ENCODE results near the gene ENOX1. TPM values are rescaled to one million over a fixed set of nuclear protein-coding genes. Genes with fewer than 3 reads are reported as not detected.

ENOX1 gene
- polyA plus RNA-seq, 2 of the 4 experiments (the other 2 are of a cell fraction): 0.28 to 0.41 TPM

DNA sequence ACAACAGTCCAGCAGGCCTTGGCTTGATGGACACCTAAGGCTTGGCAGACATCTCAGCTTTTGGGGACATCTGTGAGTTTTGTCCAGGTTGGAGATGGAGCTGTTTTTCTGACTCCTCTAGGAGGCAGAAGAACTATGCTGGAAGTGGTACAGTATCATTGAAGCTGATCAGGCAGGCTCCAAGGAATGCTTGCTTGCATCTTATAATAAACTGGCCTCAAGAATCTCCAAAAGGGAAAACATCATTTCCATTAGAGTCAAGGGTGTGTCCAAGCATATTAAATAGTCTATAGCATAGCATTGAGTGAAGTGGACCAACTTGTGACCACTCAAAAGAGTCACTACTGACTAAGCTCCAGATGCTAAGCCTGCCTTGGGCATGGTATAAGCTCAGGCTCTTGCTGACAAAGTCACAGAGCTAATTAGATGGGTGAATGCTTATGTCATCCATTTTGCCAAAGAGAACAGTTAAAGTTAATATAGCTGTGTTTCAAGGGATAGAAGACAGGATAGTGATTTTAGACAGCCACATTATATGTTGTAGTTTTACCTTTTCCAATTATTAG is 547.4 kb downstream of the ENOX1 start (continued):
- TF ChIP-seq ZC3H11A (IDR thresholded peaks at IDR 0.05) (no peak), KDM5A (IDR thresholded peaks at IDR 0.05) (no peak), RARB (CRISPR knock-in tag; IDR thresholded peaks at IDR 0.05) (no peak)

DNA sequence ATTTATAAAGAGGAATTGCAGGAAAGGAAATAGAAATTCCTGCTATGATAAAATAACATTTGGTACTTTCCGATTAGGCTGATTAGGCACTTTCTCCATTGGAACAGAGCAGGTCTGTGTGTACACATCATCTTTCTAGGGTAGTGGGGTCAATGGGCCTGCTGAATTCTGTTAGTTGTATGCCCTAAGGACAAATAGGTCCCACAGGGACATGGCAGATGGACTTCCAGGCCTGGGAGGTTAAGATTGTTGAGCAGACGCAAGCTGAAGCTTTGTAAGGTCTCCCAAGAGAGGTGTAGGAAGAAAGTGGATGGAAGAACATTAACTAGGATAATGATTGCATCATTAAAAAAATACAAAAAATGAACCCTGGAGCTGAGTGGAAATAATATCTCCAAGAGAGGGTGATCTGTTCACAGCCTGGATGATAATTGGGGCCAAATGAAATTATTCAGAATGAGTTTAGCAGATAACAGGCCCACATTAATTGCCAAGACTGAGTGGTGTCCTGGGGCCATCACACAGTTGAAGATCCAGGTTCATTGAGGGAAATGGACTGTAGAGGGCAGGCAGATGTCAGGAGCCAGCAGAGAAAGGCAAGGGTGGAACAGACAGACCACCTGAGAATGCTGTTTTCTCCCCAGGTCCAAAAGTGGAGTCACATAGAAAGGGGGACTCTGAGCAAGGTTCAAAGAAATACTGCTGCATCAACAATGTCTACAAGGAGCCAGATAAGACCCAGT is 548.3 kb downstream of the ENOX1 start:
- TF ChIP-seq HOXB5 (CRISPR knock-in tag; IDR thresholded peaks at IDR 0.05): no peak
- no peak for TF ChIP-seq ZFP36 (IDR thresholded peaks at IDR 0.05; ENCODE audit: borderline replicate concordance, partially characterized antibody)
- no peak for TF ChIP-seq CHD4 (IDR thresholded peaks at IDR 0.05; ENCODE audit: borderline replicate concordance)
- TF ChIP-seq GATA3 (IDR thresholded peaks at IDR 0.05; ENCODE audit: borderline replicate concordance): no peak
- CTCF ChIA-PET: no interaction called here
- no peaks in the 10 kb centered on the region for H3K4me1 ChIP-seq
- H3K9me3 ChIP-seq: no peaks in the 10 kb centered on the region
- no peak for ATAC-seq
- H3K4me2 ChIP-seq: no peak overlapping the region
- POLR2A ChIA-PET: no interaction called here
- no peak for FAIRE-seq
- no peak overlapping the region for H3K4me3 ChIP-seq
- 81% methylated on average over 2 of the region's 2 CpGs for WGBS (ENCODE audit: missing lambda C conversion rate)
- DNase-seq (ENCODE audit: low read depth in 1 of 2, low spot score in 1 of 2): no peak
- no peak overlapping the region for H3K27ac ChIP-seq

DNA sequence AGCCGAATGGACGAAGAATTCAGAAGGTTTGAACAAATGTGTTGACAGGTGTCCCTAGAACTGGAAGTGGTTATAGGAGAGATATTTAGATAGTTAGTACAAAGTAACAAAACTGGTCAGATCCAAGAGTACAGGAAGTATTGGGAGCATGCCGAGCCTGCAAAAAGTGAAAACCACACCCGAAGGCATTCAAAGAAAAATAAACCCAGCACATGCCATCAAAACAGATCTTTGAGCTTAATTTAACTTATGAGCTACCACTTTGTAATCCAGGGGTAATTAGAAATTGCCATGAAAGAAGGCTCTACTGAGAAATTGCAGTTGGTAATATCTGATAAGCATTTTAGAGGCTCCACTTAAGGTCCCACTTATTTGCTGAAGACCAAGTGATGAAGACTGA is 549.2 kb downstream of the ENOX1 start:
- ATAC-seq (no peak), FAIRE-seq (no peak), DNase-seq (ENCODE audit: low read depth in 1 of 2, low spot score in 1 of 2) (no peak)
- Histone ChIP-seq H3K4me2 (no peak overlapping the region), H3K4me1 (no peaks in the 10 kb centered on the region), H3K9me3 (no peaks in the 10 kb centered on the region), H3K4me3 (no peak overlapping the region), H3K27ac (no peak overlapping the region)
- TF ChIP-seq RFX5 (IDR thresholded peaks at IDR 0.05) (no peak), MYC (IDR thresholded peaks at IDR 0.05; ENCODE audit: borderline replicate concordance, low read length) (no peak), KDM5A (IDR thresholded peaks at IDR 0.05) (no peak), NR3C1 (IDR thresholded peaks at IDR 0.05) (no peak), TP53 (CRISPR knock-in tag; IDR thresholded peaks at IDR 0.05) (no peak), POLR2AphosphoS2 (conservative IDR thresholded peaks at IDR 0.05; ENCODE audit: low read length) (no peak), POLR2A (IDR thresholded peaks at IDR 0.05; ENCODE audit: low read length) (no peak), RNF2 (IDR thresholded peaks at IDR 0.05; ENCODE audit: borderline replicate concordance, low read depth) (no peak), CBX2 (IDR thresholded peaks at IDR 0.05; ENCODE audit: borderline replicate concordance, low read depth) (no peak), CEBPB (IDR thresholded peaks at IDR 0.05) (no peak), RARB (CRISPR knock-in tag; IDR thresholded peaks at IDR 0.05) (no peak), FOXS1 (CRISPR knock-in tag; IDR thresholded peaks at IDR 0.05) (no peak), MAFK (IDR thresholded peaks at IDR 0.05; ENCODE audit: partially characterized antibody) (no peak), MAZ (IDR thresholded peaks at IDR 0.05; ENCODE audit: borderline replicate concordance, low read depth, low read length) (no peak)
- TF ChIP-seq, protein P1, sequence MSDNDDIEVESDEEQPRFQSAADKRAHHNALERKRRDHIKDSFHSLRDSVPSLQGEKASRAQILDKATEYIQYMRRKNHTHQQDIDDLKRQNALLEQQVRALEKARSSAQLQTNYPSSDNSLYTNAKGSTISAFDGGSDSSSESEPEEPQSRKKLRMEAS (IDR thresholded peaks at IDR 0.05): no peak
- TF ChIP-seq, protein P2, sequence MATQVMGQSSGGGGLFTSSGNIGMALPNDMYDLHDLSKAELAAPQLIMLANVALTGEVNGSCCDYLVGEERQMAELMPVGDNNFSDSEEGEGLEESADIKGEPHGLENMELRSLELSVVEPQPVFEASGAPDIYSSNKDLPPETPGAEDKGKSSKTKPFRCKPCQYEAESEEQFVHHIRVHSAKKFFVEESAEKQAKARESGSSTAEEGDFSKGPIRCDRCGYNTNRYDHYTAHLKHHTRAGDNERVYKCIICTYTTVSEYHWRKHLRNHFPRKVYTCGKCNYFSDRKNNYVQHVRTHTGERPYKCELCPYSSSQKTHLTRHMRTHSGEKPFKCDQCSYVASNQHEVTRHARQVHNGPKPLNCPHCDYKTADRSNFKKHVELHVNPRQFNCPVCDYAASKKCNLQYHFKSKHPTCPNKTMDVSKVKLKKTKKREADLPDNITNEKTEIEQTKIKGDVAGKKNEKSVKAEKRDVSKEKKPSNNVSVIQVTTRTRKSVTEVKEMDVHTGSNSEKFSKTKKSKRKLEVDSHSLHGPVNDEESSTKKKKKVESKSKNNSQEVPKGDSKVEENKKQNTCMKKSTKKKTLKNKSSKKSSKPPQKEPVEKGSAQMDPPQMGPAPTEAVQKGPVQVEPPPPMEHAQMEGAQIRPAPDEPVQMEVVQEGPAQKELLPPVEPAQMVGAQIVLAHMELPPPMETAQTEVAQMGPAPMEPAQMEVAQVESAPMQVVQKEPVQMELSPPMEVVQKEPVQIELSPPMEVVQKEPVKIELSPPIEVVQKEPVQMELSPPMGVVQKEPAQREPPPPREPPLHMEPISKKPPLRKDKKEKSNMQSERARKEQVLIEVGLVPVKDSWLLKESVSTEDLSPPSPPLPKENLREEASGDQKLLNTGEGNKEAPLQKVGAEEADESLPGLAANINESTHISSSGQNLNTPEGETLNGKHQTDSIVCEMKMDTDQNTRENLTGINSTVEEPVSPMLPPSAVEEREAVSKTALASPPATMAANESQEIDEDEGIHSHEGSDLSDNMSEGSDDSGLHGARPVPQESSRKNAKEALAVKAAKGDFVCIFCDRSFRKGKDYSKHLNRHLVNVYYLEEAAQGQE (IDR thresholded peaks at IDR 0.05): no peak
- TF ChIP-seq, protein P3, sequence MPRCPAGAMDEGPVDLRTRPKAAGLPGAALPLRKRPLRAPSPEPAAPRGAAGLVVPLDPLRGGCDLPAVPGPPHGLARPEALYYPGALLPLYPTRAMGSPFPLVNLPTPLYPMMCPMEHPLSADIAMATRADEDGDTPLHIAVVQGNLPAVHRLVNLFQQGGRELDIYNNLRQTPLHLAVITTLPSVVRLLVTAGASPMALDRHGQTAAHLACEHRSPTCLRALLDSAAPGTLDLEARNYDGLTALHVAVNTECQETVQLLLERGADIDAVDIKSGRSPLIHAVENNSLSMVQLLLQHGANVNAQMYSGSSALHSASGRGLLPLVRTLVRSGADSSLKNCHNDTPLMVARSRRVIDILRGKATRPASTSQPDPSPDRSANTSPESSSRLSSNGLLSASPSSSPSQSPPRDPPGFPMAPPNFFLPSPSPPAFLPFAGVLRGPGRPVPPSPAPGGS (IDR thresholded peaks at IDR 0.05): no peak
- TF ChIP-seq, protein P4, sequence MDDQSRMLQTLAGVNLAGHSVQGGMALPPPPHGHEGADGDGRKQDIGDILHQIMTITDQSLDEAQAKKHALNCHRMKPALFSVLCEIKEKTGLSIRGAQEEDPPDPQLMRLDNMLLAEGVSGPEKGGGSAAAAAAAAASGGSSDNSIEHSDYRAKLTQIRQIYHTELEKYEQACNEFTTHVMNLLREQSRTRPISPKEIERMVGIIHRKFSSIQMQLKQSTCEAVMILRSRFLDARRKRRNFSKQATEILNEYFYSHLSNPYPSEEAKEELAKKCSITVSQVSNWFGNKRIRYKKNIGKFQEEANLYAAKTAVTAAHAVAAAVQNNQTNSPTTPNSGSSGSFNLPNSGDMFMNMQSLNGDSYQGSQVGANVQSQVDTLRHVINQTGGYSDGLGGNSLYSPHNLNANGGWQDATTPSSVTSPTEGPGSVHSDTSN (IDR thresholded peaks at IDR 0.05): no peak
- WGBS (ENCODE audit: missing lambda C conversion rate): 71% methylated on average over 4 of the region's 4 CpGs
- ChIA-PET CTCF (no interaction called here), POLR2A (no interaction called here)
